ENCODE measurements around the gene MIS18A. TPM values are rescaled to one million over a fixed set of nuclear protein-coding genes. Genes with fewer than 3 reads are reported as not detected.

MIS18A gene
- total RNA-seq, 1 donor from 2014 or later, result 5.0 TPM

DNA sequence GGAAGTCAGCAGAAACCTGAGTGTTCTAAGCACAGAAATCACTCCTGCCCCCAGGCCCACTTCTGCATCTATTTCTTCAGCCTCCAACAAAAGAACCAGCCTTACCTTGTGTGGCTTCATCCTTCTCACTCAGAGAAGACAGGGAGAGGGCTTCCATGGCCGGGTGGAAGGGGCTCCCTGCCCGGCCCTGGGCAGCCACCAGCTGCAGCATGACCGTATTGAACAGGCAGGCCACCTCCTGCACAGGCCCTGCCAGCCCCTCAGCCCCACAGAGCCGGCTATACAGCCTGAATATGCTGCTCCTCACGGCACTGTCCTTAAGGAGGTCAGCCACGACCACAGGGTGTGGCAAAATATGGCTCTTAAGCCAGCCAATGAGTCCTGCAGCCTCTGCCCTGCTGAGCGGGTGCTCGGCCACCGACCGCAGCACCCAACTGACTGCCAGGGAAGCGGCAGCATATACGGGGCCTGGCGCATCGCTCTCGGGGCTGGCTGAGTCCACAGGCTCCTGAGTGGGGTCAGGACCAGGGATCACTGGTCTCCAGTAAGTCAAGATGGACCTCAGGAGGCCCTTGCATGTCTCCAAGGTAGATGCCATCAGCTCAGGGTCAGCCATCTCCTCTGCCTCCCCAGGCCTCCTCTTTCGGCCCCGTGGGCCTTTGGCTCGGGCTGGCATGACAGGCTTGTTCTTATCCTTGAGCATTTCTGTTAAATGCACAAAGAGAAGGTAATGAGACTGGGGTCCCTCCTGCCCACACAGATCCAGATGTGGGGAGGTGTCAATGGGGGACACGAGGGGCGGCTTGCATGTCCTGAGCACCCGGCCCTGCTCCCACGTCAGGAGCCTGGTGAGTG is 37.7 kb upstream of the MIS18A start:
- no peaks in the 10 kb centered on the region for H3K4me1 Mint-ChIP-seq (ENCODE audit: low read depth)
- peaks cover 27% of the 10 kb centered on the region for H3K36me3 Mint-ChIP-seq (ENCODE audit: low read depth)
- H3K9me3 Mint-ChIP-seq (ENCODE audit: low read depth), result no peaks in the 10 kb centered on the region
- H3K27me3 Mint-ChIP-seq (ENCODE audit: low read depth), result no peaks in the 10 kb centered on the region
- DNase-seq (ENCODE audit: low spot score), result no peak
- TF ChIP-seq, protein P1, sequence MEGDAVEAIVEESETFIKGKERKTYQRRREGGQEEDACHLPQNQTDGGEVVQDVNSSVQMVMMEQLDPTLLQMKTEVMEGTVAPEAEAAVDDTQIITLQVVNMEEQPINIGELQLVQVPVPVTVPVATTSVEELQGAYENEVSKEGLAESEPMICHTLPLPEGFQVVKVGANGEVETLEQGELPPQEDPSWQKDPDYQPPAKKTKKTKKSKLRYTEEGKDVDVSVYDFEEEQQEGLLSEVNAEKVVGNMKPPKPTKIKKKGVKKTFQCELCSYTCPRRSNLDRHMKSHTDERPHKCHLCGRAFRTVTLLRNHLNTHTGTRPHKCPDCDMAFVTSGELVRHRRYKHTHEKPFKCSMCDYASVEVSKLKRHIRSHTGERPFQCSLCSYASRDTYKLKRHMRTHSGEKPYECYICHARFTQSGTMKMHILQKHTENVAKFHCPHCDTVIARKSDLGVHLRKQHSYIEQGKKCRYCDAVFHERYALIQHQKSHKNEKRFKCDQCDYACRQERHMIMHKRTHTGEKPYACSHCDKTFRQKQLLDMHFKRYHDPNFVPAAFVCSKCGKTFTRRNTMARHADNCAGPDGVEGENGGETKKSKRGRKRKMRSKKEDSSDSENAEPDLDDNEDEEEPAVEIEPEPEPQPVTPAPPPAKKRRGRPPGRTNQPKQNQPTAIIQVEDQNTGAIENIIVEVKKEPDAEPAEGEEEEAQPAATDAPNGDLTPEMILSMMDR (IDR thresholded peaks at IDR 0.05), result no peak
- H3K4me3 Mint-ChIP-seq (ENCODE audit: unreplicated experiment), result no peak overlapping the region
- H3K27ac Mint-ChIP-seq (ENCODE audit: unreplicated experiment), result no peak overlapping the region

DNA sequence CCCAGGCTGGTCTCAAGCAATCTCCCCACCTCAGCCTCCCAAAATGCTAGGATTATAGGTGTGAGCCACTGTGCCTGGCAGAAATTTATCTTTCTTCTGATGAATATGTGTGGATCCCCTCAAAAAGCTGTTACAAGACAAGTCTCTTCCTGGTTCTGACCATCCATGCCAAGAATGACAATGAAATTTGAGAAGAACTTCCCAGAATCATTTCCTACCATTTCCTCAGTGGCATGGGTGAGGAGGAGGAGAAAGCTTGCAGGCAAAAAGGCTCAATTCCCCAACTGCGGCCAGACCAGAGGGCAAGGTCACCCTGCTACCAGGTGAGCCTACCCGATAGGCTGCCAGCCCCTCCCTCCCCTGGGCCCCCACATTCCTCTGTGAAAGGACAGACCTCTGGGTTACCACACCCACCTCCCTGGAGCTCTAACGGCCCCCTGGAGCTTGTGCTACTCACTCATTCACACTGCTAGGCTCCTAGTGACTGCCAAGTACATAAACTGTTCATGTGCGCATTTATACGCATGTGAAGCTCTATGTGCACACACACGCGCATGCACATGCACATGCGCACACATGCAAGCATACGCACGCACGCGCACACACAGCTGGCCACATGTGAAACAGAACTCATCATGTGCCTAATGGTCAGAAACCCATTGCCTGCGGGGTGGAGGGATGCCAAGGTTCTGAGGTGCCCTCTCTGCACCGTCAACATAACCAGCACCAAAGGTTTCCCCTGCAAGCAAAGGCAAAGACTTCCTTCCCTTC is 36.8 kb upstream of the MIS18A start:
- H3K9me3 Mint-ChIP-seq (ENCODE audit: low read depth), result no peaks in the 10 kb centered on the region
- DNase-seq (ENCODE audit: low spot score), result no peak
- peaks cover 28% of the 10 kb centered on the region for H3K36me3 Mint-ChIP-seq (ENCODE audit: low read depth)
- TF ChIP-seq, protein P1 (IDR thresholded peaks at IDR 0.05), result no peak
- no peak overlapping the region for H3K27ac Mint-ChIP-seq (ENCODE audit: unreplicated experiment)
- no peaks in the 10 kb centered on the region for H3K4me1 Mint-ChIP-seq (ENCODE audit: low read depth)
- no peak overlapping the region for H3K4me3 Mint-ChIP-seq (ENCODE audit: unreplicated experiment)
- no peaks in the 10 kb centered on the region for H3K27me3 Mint-ChIP-seq (ENCODE audit: low read depth)

DNA sequence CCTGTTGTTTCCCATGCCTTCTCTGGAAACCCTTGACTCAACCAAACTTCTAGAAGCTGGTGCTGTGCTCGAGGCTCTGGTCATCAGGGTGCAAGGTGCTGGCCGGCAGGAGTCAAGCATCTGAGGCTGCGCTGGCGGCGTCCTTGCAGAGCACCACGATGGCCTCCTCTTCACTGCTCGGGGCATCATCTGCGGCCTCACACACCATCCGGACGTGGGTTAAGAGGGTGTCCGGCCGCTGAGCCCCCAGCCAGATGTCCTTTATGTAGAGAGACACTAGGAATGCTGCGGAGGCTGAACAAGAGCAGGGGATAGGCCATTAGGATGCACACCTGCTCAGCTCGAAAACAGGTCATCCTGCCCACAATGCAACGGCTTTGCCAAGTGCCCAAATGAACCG is 36.0 kb upstream of the MIS18A start:
- DNase-seq (ENCODE audit: low spot score), result no peak

DNA sequence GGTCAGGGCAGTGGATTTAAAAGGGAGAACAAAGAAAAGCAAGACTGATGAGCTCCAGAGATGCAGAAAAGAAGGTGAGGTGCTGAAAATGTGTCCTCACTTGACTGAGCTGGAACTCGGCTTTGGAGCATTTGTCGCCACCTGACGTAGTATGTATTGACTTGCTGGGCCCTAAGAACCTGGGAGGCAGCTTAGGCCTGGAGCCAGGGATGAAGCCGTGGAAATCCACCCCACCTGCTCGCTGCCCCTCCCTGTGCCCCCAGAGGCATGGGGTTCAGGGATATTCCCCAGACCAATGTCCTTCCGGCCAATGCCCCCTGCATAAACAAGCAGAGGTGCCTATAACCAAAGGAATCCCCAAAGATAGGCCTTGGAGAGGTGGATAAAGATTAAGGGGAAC is 34.1 kb upstream of the MIS18A start:
- Mint-ChIP-seq H3K27ac (ENCODE audit: unreplicated experiment) (no peak overlapping the region), H3K4me1 (ENCODE audit: low read depth) (no peaks in the 10 kb centered on the region), H3K9me3 (ENCODE audit: low read depth) (no peaks in the 10 kb centered on the region), H3K36me3 (ENCODE audit: low read depth) (peaks cover 17% of the 10 kb centered on the region), H3K4me3 (ENCODE audit: unreplicated experiment) (no peak overlapping the region), H3K27me3 (ENCODE audit: low read depth) (no peaks in the 10 kb centered on the region)
- TF ChIP-seq, protein P1 (IDR thresholded peaks at IDR 0.05), result no peak
- DNase-seq (ENCODE audit: low spot score), result no peak

More for the DNA sequence above, 36.0 kb upstream of the MIS18A start:
- Mint-ChIP-seq H3K27ac (ENCODE audit: unreplicated experiment) (no peak overlapping the region), H3K9me3 (ENCODE audit: low read depth) (no peaks in the 10 kb centered on the region), H3K4me1 (ENCODE audit: low read depth) (no peaks in the 10 kb centered on the region), H3K36me3 (ENCODE audit: low read depth) (peaks cover 21% of the 10 kb centered on the region), H3K27me3 (ENCODE audit: low read depth) (no peaks in the 10 kb centered on the region), H3K4me3 (ENCODE audit: unreplicated experiment) (no peak overlapping the region)
- TF ChIP-seq, protein P1 (IDR thresholded peaks at IDR 0.05), result no peak

DNA sequence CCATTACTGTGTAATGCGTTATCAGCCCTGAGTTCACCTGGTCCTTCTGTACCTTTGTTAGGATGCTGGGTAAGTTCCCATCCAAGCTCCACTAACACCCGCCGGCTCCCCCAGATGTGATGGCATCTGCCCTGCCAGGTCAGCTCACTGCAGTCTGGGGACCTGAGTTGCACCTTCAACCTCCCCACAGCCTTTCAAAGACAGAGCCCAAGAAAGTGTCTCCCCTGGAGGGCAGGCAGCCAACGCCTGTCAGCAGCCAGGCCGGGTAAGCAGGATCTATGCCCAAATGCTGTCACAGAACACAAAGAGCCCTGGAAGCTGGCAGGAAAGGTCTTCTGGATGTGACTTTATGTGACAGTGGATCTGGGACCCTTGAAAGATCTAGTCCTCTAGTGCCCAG is 33.5 kb upstream of the MIS18A start:
- Mint-ChIP-seq H3K36me3 (ENCODE audit: low read depth) (peaks cover 18% of the 10 kb centered on the region), H3K27me3 (ENCODE audit: low read depth) (no peaks in the 10 kb centered on the region), H3K27ac (ENCODE audit: unreplicated experiment) (no peak overlapping the region), H3K4me3 (ENCODE audit: unreplicated experiment) (no peak overlapping the region), H3K4me1 (ENCODE audit: low read depth) (no peaks in the 10 kb centered on the region), H3K9me3 (ENCODE audit: low read depth) (no peaks in the 10 kb centered on the region)
- no peak for DNase-seq (ENCODE audit: low spot score)
- TF ChIP-seq, protein P1 (IDR thresholded peaks at IDR 0.05), result no peak
